IMR-90 (cell line): ENCODE results near the gene CDKN3. TPM values are rescaled to one million over a fixed set of nuclear protein-coding genes. Genes with fewer than 3 reads are reported as not detected.

Experiments used
- ATAC-seq: fragments of 200-7000 bp; cut with Tn5 transposase; 2 replicates; pipeline ENCODE4 v1.9.1; 2020; ENCODE audit warnings: low read depth, mild to moderate bottlenecking, moderate library complexity
- BruUV-seq: library from RNA; stranded (reverse); fragments of 400-500 nt; replicated peaks from 2 replicates; lab custom pipeline; 2021; lab: Mats Ljungman, UMichigan
- CTCF ChIA-PET: fragments of 300-600 bp; formaldehyde crosslinking; extraction: SDS; loops from one replicate; lab custom pipeline; 2021; ENCODE audit warnings: antibody characterized with exemption; lab: Yijun Ruan, JAX
- POLR2A ChIA-PET: fragments of 300-600 bp; sonication (Branson Sonifier 250); formaldehyde crosslinking; loops from one replicate; lab custom pipeline; 2022; ENCODE audit warnings: antibody characterized with exemption; ENCODE audit not compliant: unreplicated experiment; lab: Charles Lee
- DNase-seq: peaks from one replicate; pipeline ENCODE4 v3.0.0; 2013
- H2AFZ ChIP-seq: replicated peaks from 2 replicates; pipeline ENCODE3; 2013; ENCODE audit warnings: low read length, mild to moderate bottlenecking; ENCODE audit not compliant: poor library complexity
- H2AK5ac ChIP-seq: 2 replicates; pipeline ENCODE4 v1.6.1; 2013; ENCODE audit warnings: low read depth, low read length, inconsistent platforms
- H2AK9ac ChIP-seq: replicated peaks from 2 replicates; pipeline ENCODE3; 2013; ENCODE audit warnings: mild to moderate bottlenecking, low read depth, low read length, moderate library complexity; ENCODE audit not compliant: poor library complexity
- H2BK120ac ChIP-seq: 2 replicates; pipeline ENCODE4 v1.6.1; 2013; ENCODE audit warnings: low read depth, low read length, inconsistent platforms
- H2BK15ac ChIP-seq: 3 replicates; pipeline ENCODE4 v1.6.1; 2013; ENCODE audit warnings: low read depth, low read length, inconsistent platforms
- H2BK20ac ChIP-seq: 2 replicates; pipeline ENCODE4 v1.6.1; 2013; ENCODE audit warnings: low read depth, mild to moderate bottlenecking, inconsistent platforms, low read length, moderate library complexity
- H2BK5ac ChIP-seq: 2 replicates; pipeline ENCODE4 v1.6.1; 2013; ENCODE audit warnings: mild to moderate bottlenecking, low read depth, low read length, inconsistent platforms; ENCODE audit not compliant: poor library complexity, severe bottlenecking
- H3K14ac ChIP-seq: replicated peaks from 2 replicates; pipeline ENCODE4 v1.6.1; 2013; ENCODE audit warnings: low read depth, low read length, inconsistent platforms
- H3K18ac ChIP-seq: 2 replicates; pipeline ENCODE4 v1.6.1; 2013; ENCODE audit warnings: low read depth, low read length, control low read depth
- H3K23ac ChIP-seq: 2 replicates; pipeline ENCODE4 v1.6.1; 2013; ENCODE audit warnings: low read depth, low read length, inconsistent platforms
- H3K27ac ChIP-seq: 2 replicates; pipeline ENCODE4 v1.5.1; 2013; ENCODE audit warnings: mild to moderate bottlenecking, control low read depth, low read length; ENCODE audit not compliant: insufficient read depth
- H3K27me3 ChIP-seq: 2 replicates; pipeline ENCODE4 v1.6.1; 2013; ENCODE audit warnings: low read length; ENCODE audit not compliant: control insufficient read depth, insufficient read depth
- H3K36me3 ChIP-seq: 2 replicates; pipeline ENCODE4 v1.6.1; 2013; ENCODE audit warnings: low read length, mixed read lengths; ENCODE audit not compliant: control insufficient read depth, insufficient read depth
- H3K4ac ChIP-seq: 2 replicates; pipeline ENCODE4 v1.6.1; 2013; ENCODE audit warnings: low read depth, low read length, inconsistent platforms
- H3K4me1 ChIP-seq: 2 replicates; pipeline ENCODE4 v1.6.1; 2013; ENCODE audit warnings: low read length, mixed read lengths; ENCODE audit not compliant: control insufficient read depth, insufficient read depth
- H3K4me2 ChIP-seq: 2 replicates; pipeline ENCODE4 v1.6.1; 2013; ENCODE audit warnings: low read depth, mild to moderate bottlenecking, control low read depth, low read length, moderate library complexity
- H3K4me3 ChIP-seq: 2 replicates; pipeline ENCODE4 v1.5.1; 2013; ENCODE audit warnings: low read depth, mild to moderate bottlenecking, control low read depth, low read length, moderate library complexity; ENCODE audit not compliant: insufficient read depth
- H3K56ac ChIP-seq: 2 replicates; pipeline ENCODE4 v1.6.1; 2013; ENCODE audit warnings: low read length, inconsistent platforms; ENCODE audit not compliant: insufficient read depth; ENCODE audit errors: extremely low read depth
- H3K79me1 ChIP-seq, 2 experiments: 2 replicates each; pipeline ENCODE4 v1.6.1; 2013; ENCODE audit warnings: low read length in 2 of 2, inconsistent platforms in 1 of 2, low read depth in 1 of 2
- H3K9ac ChIP-seq: 2 replicates; pipeline ENCODE4 v1.6.1; 2013; ENCODE audit warnings: low read depth, low read length, control low read depth
- H3K9me1 ChIP-seq: 2 replicates; pipeline ENCODE4 v1.6.1; 2013; ENCODE audit warnings: low read length, inconsistent platforms; ENCODE audit not compliant: insufficient read depth
- H3K9me3 ChIP-seq: 2 replicates; pipeline ENCODE4 v1.6.1; 2013; ENCODE audit warnings: low read length; ENCODE audit not compliant: control insufficient read depth, insufficient read depth
- H4K20me1 ChIP-seq: 2 replicates; pipeline ENCODE4 v1.6.1; 2013; ENCODE audit warnings: low read length, inconsistent platforms; ENCODE audit not compliant: insufficient read depth
- H4K5ac ChIP-seq: 2 replicates; pipeline ENCODE4 v1.6.1; 2013; ENCODE audit warnings: mild to moderate bottlenecking, low read depth, low read length, control low read depth
- H4K8ac ChIP-seq, 2 experiments: 2 replicates each; pipeline ENCODE4 v1.6.1; 2013; ENCODE audit warnings: low read depth in 2 of 2, low read length in 2 of 2, control low read depth in 1 of 2, inconsistent platforms in 1 of 2
- H4K91ac ChIP-seq: 2 replicates; pipeline ENCODE4 v1.6.1; 2013; ENCODE audit warnings: low read depth, low read length, inconsistent platforms; ENCODE audit not compliant: insufficient read depth
- BHLHE40 ChIP-seq: fragments of 150-350 bp; IDR thresholded peaks from 2 replicates; pipeline ENCODE4 v1.6.1; 2016; ENCODE audit warnings: mild to moderate bottlenecking, low read depth, low read length
- FOS ChIP-seq: fragments of 150-350 bp; IDR thresholded peaks from 2 replicates; pipeline ENCODE4 v1.6.1; 2016; ENCODE audit warnings: low read depth, low read length
- MAFK ChIP-seq: IDR thresholded peaks from 2 replicates; pipeline ENCODE4 v1.6.1; 2012; ENCODE audit warnings: low read depth, low read length, improper control_type of control experiment
- MXI1 ChIP-seq: IDR thresholded peaks from 2 replicates; pipeline ENCODE4 v1.6.1; 2012; ENCODE audit warnings: low read depth, mild to moderate bottlenecking, low read length, moderate library complexity, borderline replicate concordance
- NFE2L2 ChIP-seq: fragments of 150-350 bp; IDR thresholded peaks from 2 replicates; pipeline ENCODE4 v1.6.1; 2016; ENCODE audit warnings: low read depth, mild to moderate bottlenecking, low read length
- POLR2A ChIP-seq: IDR thresholded peaks from 2 replicates; pipeline ENCODE4 v1.6.1; 2012; ENCODE audit warnings: mild to moderate bottlenecking, low read depth, low read length
- RAD21 ChIP-seq: IDR thresholded peaks from 2 replicates; pipeline ENCODE4 v1.6.1; 2012; ENCODE audit warnings: low read length, improper control_type of control experiment
- RCOR1 ChIP-seq: IDR thresholded peaks from 2 replicates; pipeline ENCODE4 v1.6.1; 2012; ENCODE audit warnings: mild to moderate bottlenecking, low read length, improper control_type of control experiment; ENCODE audit not compliant: insufficient replicate concordance
- RFX5 ChIP-seq: IDR thresholded peaks from 2 replicates; pipeline ENCODE4 v1.8.0; 2012; ENCODE audit warnings: low read depth, mild to moderate bottlenecking, low read length, moderate library complexity
- SMC3 ChIP-seq: fragments of 150-350 bp; IDR thresholded peaks from 2 replicates; pipeline ENCODE4 v1.6.1; 2016; ENCODE audit warnings: low read depth, mild to moderate bottlenecking, antibody characterized with exemption, low read length, moderate library complexity
- WGBS, 2 experiments: methylation state at CpG; one replicate each; pipeline versions ENCODE4 v1.1.5 to v1.1.7; 2013; ENCODE audit warnings: missing lambda C conversion rate in 2 of 2; ENCODE audit not compliant: insufficient read length in 1 of 2; ENCODE audit errors: extremely low coverage in 2 of 2; 5-methylcytosine and 5-hydroxymethylcytosine counted together
- dilution Hi-C: fragments of 300-500 bp; cut with HindIII; formaldehyde crosslinking; loops from one replicate; pipeline ENCODE4 v1.14.3; 2018; ENCODE audit warnings: low sequenced_read_pairs; ENCODE audit not compliant: unreplicated experiment
- in situ Hi-C: fragments of 300-500 bp; cut with MboI; formaldehyde crosslinking; loops from 3 replicates; pipeline ENCODE4 v1.14.3; 2019; ENCODE audit warnings: low sequenced_read_pairs, inconsistent platforms, mixed read lengths
- intact Hi-C: fragments of 100-400 bp; cut with micrococcal nuclease; formaldehyde crosslinking; loops from 2 replicates; pipeline ENCODE4 v1.10.0; 2022
- polyA plus RNA-seq, 3 experiments: library from polyadenylated mRNA; depleted of rRNA; stranded (reverse); fragments of >200 nt; gene quantifications; 2 replicates each; pipeline ENCODE4 v1.2.3, GENCODE V29; 2012; ENCODE audit warnings: low replicate concordance in 1 of 3
- total RNA-seq: library from RNA; depleted of rRNA; stranded (reverse); fragments of >200 nt; gene quantifications from 2 replicates; pipeline ENCODE4 v1.2.3, GENCODE V29; 2012
- TF ChIP-seq, protein P1 (sequence below): fragments of 150-350 bp; IDR thresholded peaks from 2 replicates; pipeline ENCODE4 v1.6.1; 2016; ENCODE audit warnings: low read depth, mild to moderate bottlenecking, low read length, moderate library complexity, borderline replicate concordance
- TF ChIP-seq, protein P2 (sequence below): fragments of 150-350 bp; IDR thresholded peaks from 2 replicates; pipeline ENCODE4 v1.6.1; 2017; ENCODE audit warnings: mild to moderate bottlenecking, antibody characterized with exemption, low read length, low read depth

The CDKN3 gene
- total and polyA plus RNA-seq, 2 of the 4 experiments (the other 2 are of a cell fraction), result 38.9 to 48.9 TPM

DNA sequence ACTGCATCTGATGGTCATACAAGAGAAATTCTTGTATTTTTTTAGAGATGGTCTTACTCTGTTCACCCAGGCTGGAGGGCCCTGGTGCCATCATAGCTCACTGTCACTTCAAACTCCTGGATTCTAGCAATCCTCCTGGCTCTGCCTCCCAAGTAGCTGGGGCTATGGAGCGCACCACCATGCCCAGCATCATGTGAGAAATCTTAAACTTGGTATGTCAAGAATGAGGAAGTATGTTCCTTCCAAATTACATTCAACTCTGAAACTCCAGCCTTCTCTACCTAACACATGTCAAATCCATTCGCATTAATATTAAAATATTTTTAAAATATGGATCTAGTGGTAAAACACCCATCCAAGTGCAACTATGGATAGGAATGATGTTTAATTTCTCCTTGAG is 27.5 kb upstream of the CDKN3 start:
- ChIA-PET POLR2A (no interaction called here), CTCF (no interaction called here)
- H2BK120ac ChIP-seq, result no peak overlapping the region
- peaks cover 6% of the 10 kb centered on the region for H3K4me1 ChIP-seq
- DNase-seq, result no peak
- H2BK15ac ChIP-seq, result no peak overlapping the region
- no peak overlapping the region for H3K23ac ChIP-seq
- no peak overlapping the region for H3K4me3 ChIP-seq
- H2AK5ac ChIP-seq, result no peak overlapping the region
- no peak overlapping the region for H2BK5ac ChIP-seq
- no peak overlapping the region for H2AK9ac ChIP-seq
- H3K79me1 ChIP-seq, result no peaks in the 10 kb centered on the region
- no peak overlapping the region for H2BK20ac ChIP-seq
- no CpG with 5 or more reads among the region's 2 CpGs for WGBS, 2 experiments
- H3K4ac ChIP-seq, result no peak overlapping the region
- TF ChIP-seq NFE2L2 (no peak), RCOR1 (no peak), MAFK (no peak), SMC3 (no peak), BHLHE40 (no peak), POLR2A (no peak), RAD21 (no peak), MXI1 (no peak), RFX5 (no peak), FOS (no peak)
- TF ChIP-seq, protein P1, sequence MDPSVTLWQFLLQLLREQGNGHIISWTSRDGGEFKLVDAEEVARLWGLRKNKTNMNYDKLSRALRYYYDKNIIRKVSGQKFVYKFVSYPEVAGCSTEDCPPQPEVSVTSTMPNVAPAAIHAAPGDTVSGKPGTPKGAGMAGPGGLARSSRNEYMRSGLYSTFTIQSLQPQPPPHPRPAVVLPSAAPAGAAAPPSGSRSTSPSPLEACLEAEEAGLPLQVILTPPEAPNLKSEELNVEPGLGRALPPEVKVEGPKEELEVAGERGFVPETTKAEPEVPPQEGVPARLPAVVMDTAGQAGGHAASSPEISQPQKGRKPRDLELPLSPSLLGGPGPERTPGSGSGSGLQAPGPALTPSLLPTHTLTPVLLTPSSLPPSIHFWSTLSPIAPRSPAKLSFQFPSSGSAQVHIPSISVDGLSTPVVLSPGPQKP, result no peak
- TF ChIP-seq, protein P2, sequence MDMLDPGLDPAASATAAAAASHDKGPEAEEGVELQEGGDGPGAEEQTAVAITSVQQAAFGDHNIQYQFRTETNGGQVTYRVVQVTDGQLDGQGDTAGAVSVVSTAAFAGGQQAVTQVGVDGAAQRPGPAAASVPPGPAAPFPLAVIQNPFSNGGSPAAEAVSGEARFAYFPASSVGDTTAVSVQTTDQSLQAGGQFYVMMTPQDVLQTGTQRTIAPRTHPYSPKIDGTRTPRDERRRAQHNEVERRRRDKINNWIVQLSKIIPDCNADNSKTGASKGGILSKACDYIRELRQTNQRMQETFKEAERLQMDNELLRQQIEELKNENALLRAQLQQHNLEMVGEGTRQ, result no peak
- no peaks in the 10 kb centered on the region for H4K20me1 ChIP-seq
- H4K8ac ChIP-seq, result no peak overlapping the region
- BruUV-seq, result no TSS peak
- no peak overlapping the region for H3K14ac ChIP-seq
- no peak overlapping the region for H3K4me2 ChIP-seq
- ATAC-seq, result no peak
- no peak overlapping the region for H3K56ac ChIP-seq
- H3K36me3 ChIP-seq, result no peaks in the 10 kb centered on the region
- no peak overlapping the region for H4K5ac ChIP-seq
- in situ Hi-C loops (no loop called here), dilution Hi-C loops (no loop called here), intact Hi-C loops (loop anchor here (5.0 kb wide), 4 partner anchors 73 to 438 kb away; partner anchors contain the start of genes CNIH1 and SAMD4A)
- H3K9ac ChIP-seq, result no peak overlapping the region
- no peak overlapping the region for H4K91ac ChIP-seq
- H2AFZ ChIP-seq, result no peak overlapping the region
- no peaks in the 10 kb centered on the region; the same call in 1 of the 2 replicates for H3K27me3 ChIP-seq
- H3K9me1 ChIP-seq, result no peaks in the 10 kb centered on the region; the same call in 1 of the 2 replicates
- no peak overlapping the region for H3K18ac ChIP-seq
- H3K27ac ChIP-seq, result no peak overlapping the region
- no peaks in the 10 kb centered on the region for H3K9me3 ChIP-seq
